HepG2 (cell line): ENCODE results near the gene RAD17.

Experiments
- BHLHE40 ChIP-seq: IDR thresholded peaks from 2 replicates; pipeline ENCODE4 v1.6.1; 2011; ENCODE audit warnings: low read length, improper control_type of control experiment
- CHD4 ChIP-seq: fragments of 200-600 bp; sonication (generic); IDR thresholded peaks from 2 replicates; pipeline ENCODE4 v1.7.0; 2017; ENCODE audit warnings: mild to moderate bottlenecking, low read length, borderline replicate concordance
- FOXA1 ChIP-seq, 2 experiments: fragments of 450-650 bp in 1 of 2; sonication (generic) in 1 of 2; formaldehyde crosslinking in 1 of 2; IDR thresholded peaks; 2 replicates each; pipeline versions ENCODE4 v1.4.0 to v1.6.1; 2016 to 2020; ENCODE audit warnings: missing genetic modification reagents in 1 of 2
- NBN ChIP-seq: fragments of 450-650 bp; conservative IDR thresholded peaks from 2 replicates; pipeline ENCODE4 v1.6.1; 2017
- POLR2A ChIP-seq, 2 experiments: IDR thresholded peaks; 2 replicates each; pipeline ENCODE4 v1.6.1; 2011; ENCODE audit warnings: low read depth in 2 of 2, low read length in 2 of 2, mild to moderate bottlenecking in 1 of 2, moderate library complexity in 1 of 2; ENCODE audit not compliant: insufficient read depth in 1 of 2
- SIN3A ChIP-seq: IDR thresholded peaks from 2 replicates; pipeline ENCODE4 v1.6.1; 2011; ENCODE audit warnings: low read depth, mild to moderate bottlenecking, control low read depth, low read length, borderline replicate concordance
- TCF7L2 ChIP-seq: IDR thresholded peaks from 2 replicates; pipeline ENCODE4 v1.6.1; 2011; ENCODE audit warnings: mild to moderate bottlenecking, low read depth, low read length, moderate library complexity
- TF ChIP-seq, protein P1 (sequence below): sonication (generic); formaldehyde crosslinking; IDR thresholded peaks from 2 replicates; pipeline ENCODE4 v1.4.0; 2020; ENCODE audit warnings: missing genetic modification reagents, borderline replicate concordance
- TF ChIP-seq, protein P2 (sequence below): sonication (generic); formaldehyde crosslinking; IDR thresholded peaks from 2 replicates; pipeline ENCODE4 v1.5.0; 2020; ENCODE audit warnings: mild to moderate bottlenecking, low read depth, missing genetic modification reagents, borderline replicate concordance

DNA sequence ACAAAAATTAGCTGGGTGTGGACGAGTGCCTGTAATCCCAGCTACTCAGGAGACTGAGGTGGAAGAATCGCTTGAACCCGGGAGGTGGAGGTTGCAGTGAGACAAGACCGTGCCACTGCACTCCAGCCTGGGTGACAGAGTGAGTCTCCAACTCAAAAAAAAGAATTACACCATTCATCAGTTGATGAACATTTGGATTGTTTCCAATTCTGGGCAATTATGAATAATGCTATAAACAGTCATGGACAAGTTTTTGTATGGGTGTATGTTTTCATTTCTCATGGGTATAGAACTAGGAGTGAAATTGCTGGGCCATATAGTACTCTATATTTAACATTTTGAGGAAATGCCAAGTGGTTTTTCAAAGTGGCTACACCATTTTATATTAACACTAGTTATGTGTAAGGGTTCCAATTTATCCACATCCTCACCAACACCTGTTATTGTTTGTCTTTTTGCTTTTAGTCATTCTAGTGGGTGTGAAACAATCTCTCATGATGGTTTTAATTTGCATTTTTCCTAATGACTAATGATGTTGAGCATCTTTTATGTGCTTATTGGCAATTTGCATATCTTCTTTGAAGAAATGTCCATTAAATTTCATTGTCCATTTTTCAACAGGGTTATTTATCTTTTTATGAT, 28.0 kb upstream of the RAD17 start:
- TF ChIP-seq CHD4, result no peak
- TF ChIP-seq FOXA1 (IDR thresholded peaks at IDR 0.05), result no peak
- no peak for TF ChIP-seq FOXA1 (CRISPR knock-in tag; IDR thresholded peaks at IDR 0.05)
- no peak for TF ChIP-seq TCF7L2
- TF ChIP-seq, protein P1, sequence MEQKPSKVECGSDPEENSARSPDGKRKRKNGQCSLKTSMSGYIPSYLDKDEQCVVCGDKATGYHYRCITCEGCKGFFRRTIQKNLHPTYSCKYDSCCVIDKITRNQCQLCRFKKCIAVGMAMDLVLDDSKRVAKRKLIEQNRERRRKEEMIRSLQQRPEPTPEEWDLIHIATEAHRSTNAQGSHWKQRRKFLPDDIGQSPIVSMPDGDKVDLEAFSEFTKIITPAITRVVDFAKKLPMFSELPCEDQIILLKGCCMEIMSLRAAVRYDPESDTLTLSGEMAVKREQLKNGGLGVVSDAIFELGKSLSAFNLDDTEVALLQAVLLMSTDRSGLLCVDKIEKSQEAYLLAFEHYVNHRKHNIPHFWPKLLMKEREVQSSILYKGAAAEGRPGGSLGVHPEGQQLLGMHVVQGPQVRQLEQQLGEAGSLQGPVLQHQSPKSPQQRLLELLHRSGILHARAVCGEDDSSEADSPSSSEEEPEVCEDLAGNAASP (CRISPR knock-in tag), result no peak
- TF ChIP-seq BHLHE40, result no peak
- no peak for TF ChIP-seq SIN3A
- TF ChIP-seq, protein P2, sequence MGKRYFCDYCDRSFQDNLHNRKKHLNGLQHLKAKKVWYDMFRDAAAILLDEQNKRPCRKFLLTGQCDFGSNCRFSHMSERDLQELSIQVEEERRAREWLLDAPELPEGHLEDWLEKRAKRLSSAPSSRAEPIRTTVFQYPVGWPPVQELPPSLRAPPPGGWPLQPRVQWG (CRISPR knock-in tag), result no peak
- TF ChIP-seq NBN, result no peak
- no peak for TF ChIP-seq POLR2A (IDR thresholded peaks at IDR 0.05; ENCODE audit: insufficient read depth in 1 of 2, low read depth in 2 of 2, low read length in 2 of 2)
